ENCODE results near the gene RPTOR. TPM values are rescaled to one million over a fixed set of nuclear protein-coding genes. Genes with fewer than 3 reads are reported as not detected.

The RPTOR gene
- total and polyA plus RNA-seq, 4 donors: 12.4 to 46.1 (median 29.7) TPM

GRCh38 chr17:80962356-80963329, 418.0 kb downstream of the RPTOR start:
- Histone ChIP-seq H3K9me3 (ENCODE audit: control insufficient read depth in 4 of 4, insufficient read depth in 3 of 4, low read length in 3 of 4) (peaks cover 0 to 3% (median 0%) of the 10 kb centered on the region in 4 donors), H3K27me3 (ENCODE audit: control insufficient read depth in 3 of 3, insufficient read depth in 3 of 3, low read length in 2 of 3) (no peaks in the 10 kb centered on the region), H3K36me3 (ENCODE audit: control insufficient read depth in 4 of 4, insufficient read depth in 4 of 4, low read length in 4 of 4) (peaks cover 0 to 36% (median 0%) of the 10 kb centered on the region in 4 donors), H3K9ac (ENCODE audit: insufficient read depth in 1 of 2, low read length in 2 of 2) (no peak overlapping the region), H3K27ac (ENCODE audit: low read depth in 1 of 2, low read length in 1 of 2) (no peak overlapping the region), H3K4me3 (no peak overlapping the region), H3K4me1 (ENCODE audit: control insufficient read depth in 5 of 5, insufficient read depth in 5 of 5, low read length in 5 of 5) (peaks cover 0 to 25% (median 5%) of the 10 kb centered on the region in 5 donors)
- no peak for TF ChIP-seq CTCF (IDR thresholded peaks at IDR 0.05; ENCODE audit: control extremely low read depth, extremely low read depth)
- 94% methylated on average over 40 to 41 of the region's 41 CpGs for WGBS, 2 donors
- no peak for ATAC-seq (ENCODE audit: insufficient read depth, low FRiP score)
- no peak for DNase-seq

GRCh38 chr17:80963812-80964543, 419.3 kb downstream of the RPTOR start:
- ATAC-seq (ENCODE audit: insufficient read depth, low FRiP score): no peak
- Histone ChIP-seq H3K9ac (ENCODE audit: insufficient read depth in 1 of 2, low read length in 2 of 2) (no peak overlapping the region), H3K4me3 (no peak overlapping the region), H3K4me1 (ENCODE audit: control insufficient read depth in 5 of 5, insufficient read depth in 5 of 5, low read length in 5 of 5) (peaks cover 2 to 30% (median 7%) of the 10 kb centered on the region in 5 donors), H3K9me3 (ENCODE audit: control insufficient read depth in 4 of 4, insufficient read depth in 3 of 4, low read length in 3 of 4) (peaks cover 0 to 3% (median 0%) of the 10 kb centered on the region in 4 donors), H3K27ac (ENCODE audit: low read depth in 1 of 2, low read length in 1 of 2) (no peak overlapping the region), H3K27me3 (ENCODE audit: control insufficient read depth in 3 of 3, insufficient read depth in 3 of 3, low read length in 2 of 3) (no peaks in the 10 kb centered on the region), H3K36me3 (ENCODE audit: control insufficient read depth in 4 of 4, insufficient read depth in 4 of 4, low read length in 4 of 4) (peaks cover 0 to 33% (median 0%) of the 10 kb centered on the region in 4 donors)
- no peak for DNase-seq
- WGBS, 2 donors: 93% methylated on average over 49 of the region's 49 CpGs
- TF ChIP-seq CTCF (IDR thresholded peaks at IDR 0.05; ENCODE audit: control extremely low read depth, extremely low read depth): no peak

GRCh38 chr17:80964544-80964856, 419.9 kb downstream of the RPTOR start:
- ATAC-seq (ENCODE audit: insufficient read depth, low FRiP score) (no peak), DNase-seq (no peak)
- Histone ChIP-seq H3K4me3 (no peak overlapping the region), H3K27me3 (ENCODE audit: control insufficient read depth in 3 of 3, insufficient read depth in 3 of 3, low read length in 2 of 3) (no peaks in the 10 kb centered on the region), H3K36me3 (ENCODE audit: control insufficient read depth in 4 of 4, insufficient read depth in 4 of 4, low read length in 4 of 4) (peaks cover 0 to 30% (median 0%) of the 10 kb centered on the region in 4 donors), H3K9me3 (ENCODE audit: control insufficient read depth in 4 of 4, insufficient read depth in 3 of 4, low read length in 3 of 4) (peaks cover 0 to 3% (median 0%) of the 10 kb centered on the region in 4 donors), H3K4me1 (ENCODE audit: control insufficient read depth in 5 of 5, insufficient read depth in 5 of 5, low read length in 5 of 5) (peaks cover 5 to 29% (median 11%) of the 10 kb centered on the region in 5 donors), H3K27ac (ENCODE audit: low read depth in 1 of 2, low read length in 1 of 2) (no peak overlapping the region), H3K9ac (ENCODE audit: insufficient read depth in 1 of 2, low read length in 2 of 2) (no peak overlapping the region)
- WGBS, 2 donors: 88 to 96% methylated on average over 14 of the region's 14 CpGs
- TF ChIP-seq CTCF (IDR thresholded peaks at IDR 0.05; ENCODE audit: control extremely low read depth, extremely low read depth): no peak

Measured in lung (tissue), 12 donors.